HCT116 (cell line): ENCODE data around the gene CDH13.

ENCODE experiments used
- CBX3 ChIP-seq: IDR thresholded peaks from 2 replicates; pipeline ENCODE4 v1.6.1; 2012; ENCODE audit warnings: low read depth
- EZH2phosphoT487 ChIP-seq: fragments of 200-600 bp; IDR thresholded peaks from 2 replicates; pipeline ENCODE4 v1.6.1; 2018; ENCODE audit warnings: antibody characterized with exemption, borderline replicate concordance
- POLR2A ChIP-seq: IDR thresholded peaks from 2 replicates; pipeline ENCODE4 v1.7.0; 2011; ENCODE audit warnings: borderline replicate concordance; ENCODE audit not compliant: insufficient read depth, insufficient read length; ENCODE audit errors: extremely low read depth
- SIN3A ChIP-seq: IDR thresholded peaks from 2 replicates; pipeline ENCODE4 v1.6.1; 2012; ENCODE audit warnings: low read depth
- TF ChIP-seq, protein P1 (sequence below), 3 experiments: fragments of 200-600 bp in 1 of 3; sonication (generic) in 1 of 3; IDR thresholded peaks in 2 of 3; conservative IDR thresholded peaks in 1 of 3; 2 replicates each; pipeline ENCODE4 v1.5.1; 2012 to 2017; ENCODE audit warnings: low read depth in 2 of 3, low read length in 2 of 3, antibody characterized with exemption in 1 of 3, borderline replicate concordance in 1 of 3, control low read depth in 1 of 3, mild to moderate bottlenecking in 1 of 3, mixed read lengths in 1 of 3, mixed run types in 1 of 3, moderate library complexity in 1 of 3; ENCODE audit not compliant: insufficient read depth in 1 of 3
- TF ChIP-seq, protein P2 (sequence below): IDR thresholded peaks from 2 replicates; pipeline ENCODE4 v1.6.1; 2012
- TF ChIP-seq, protein P3 (sequence below): IDR thresholded peaks from 2 replicates; pipeline ENCODE4 v1.6.1; 2012

DNA sequence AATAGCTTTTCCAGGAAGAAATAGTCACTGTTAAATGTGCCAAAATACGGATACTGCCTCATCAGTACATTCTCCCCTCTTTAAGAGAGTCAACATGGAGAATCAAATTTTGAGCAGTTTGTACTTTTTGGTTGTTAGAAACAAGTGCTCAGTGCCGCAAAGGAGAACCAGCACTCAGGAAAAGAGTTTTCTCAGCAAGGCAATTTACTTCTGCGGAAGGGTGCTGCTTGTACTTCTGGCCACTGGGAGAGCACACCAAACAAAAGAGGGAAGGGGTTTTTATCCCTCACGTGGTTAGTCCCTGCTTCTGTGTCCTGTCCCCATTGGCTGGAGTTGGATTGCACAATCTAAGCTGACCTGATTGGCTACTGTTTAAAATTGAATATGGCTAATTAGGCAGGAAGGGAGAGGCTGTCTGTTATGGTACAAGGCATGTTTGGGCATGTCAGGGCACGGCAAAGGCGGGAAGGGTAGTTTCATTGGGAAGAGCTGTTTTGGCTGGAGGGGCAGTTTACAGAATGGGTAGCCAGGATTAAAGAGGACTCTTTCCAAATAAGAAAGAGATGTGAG is 499.3 kb downstream of the CDH13 start:
- TF ChIP-seq, protein P1, sequence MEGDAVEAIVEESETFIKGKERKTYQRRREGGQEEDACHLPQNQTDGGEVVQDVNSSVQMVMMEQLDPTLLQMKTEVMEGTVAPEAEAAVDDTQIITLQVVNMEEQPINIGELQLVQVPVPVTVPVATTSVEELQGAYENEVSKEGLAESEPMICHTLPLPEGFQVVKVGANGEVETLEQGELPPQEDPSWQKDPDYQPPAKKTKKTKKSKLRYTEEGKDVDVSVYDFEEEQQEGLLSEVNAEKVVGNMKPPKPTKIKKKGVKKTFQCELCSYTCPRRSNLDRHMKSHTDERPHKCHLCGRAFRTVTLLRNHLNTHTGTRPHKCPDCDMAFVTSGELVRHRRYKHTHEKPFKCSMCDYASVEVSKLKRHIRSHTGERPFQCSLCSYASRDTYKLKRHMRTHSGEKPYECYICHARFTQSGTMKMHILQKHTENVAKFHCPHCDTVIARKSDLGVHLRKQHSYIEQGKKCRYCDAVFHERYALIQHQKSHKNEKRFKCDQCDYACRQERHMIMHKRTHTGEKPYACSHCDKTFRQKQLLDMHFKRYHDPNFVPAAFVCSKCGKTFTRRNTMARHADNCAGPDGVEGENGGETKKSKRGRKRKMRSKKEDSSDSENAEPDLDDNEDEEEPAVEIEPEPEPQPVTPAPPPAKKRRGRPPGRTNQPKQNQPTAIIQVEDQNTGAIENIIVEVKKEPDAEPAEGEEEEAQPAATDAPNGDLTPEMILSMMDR (IDR thresholded peaks at IDR 0.05 in 2 of 3, conservative IDR thresholded peaks at IDR 0.05 in 1 of 3; ENCODE audit: borderline replicate concordance in 1 of 3, insufficient read depth in 1 of 3, low read depth in 2 of 3, low read length in 2 of 3): no peak
- TF ChIP-seq, protein P2, sequence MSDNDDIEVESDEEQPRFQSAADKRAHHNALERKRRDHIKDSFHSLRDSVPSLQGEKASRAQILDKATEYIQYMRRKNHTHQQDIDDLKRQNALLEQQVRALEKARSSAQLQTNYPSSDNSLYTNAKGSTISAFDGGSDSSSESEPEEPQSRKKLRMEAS: no peak
- no peak for TF ChIP-seq EZH2phosphoT487
- TF ChIP-seq POLR2A: no peak
- no peak for TF ChIP-seq SIN3A
- no peak for TF ChIP-seq CBX3
- TF ChIP-seq, protein P3, sequence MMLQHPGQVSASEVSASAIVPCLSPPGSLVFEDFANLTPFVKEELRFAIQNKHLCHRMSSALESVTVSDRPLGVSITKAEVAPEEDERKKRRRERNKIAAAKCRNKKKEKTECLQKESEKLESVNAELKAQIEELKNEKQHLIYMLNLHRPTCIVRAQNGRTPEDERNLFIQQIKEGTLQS: no peak
